GM10266 (cell line): ENCODE results near the gene DESI2.

Experiments
- DNase-seq: peaks from one replicate; pipeline ENCODE4 v3.0.0; 2012; ENCODE audit errors: extremely low spot score
- CTCF ChIP-seq: IDR thresholded peaks from 2 replicates; pipeline ENCODE4 v1.5.1; 2012; ENCODE audit warnings: mild to moderate bottlenecking, low read depth; ENCODE audit not compliant: control insufficient read depth, insufficient read depth; ENCODE audit errors: missing control alignments

Gene DESI2

GRCh38 chr1:244727871-244728474 is 75.0 kb downstream of the DESI2 start:
- DNase-seq = no peak
- TF ChIP-seq CTCF = no peak

- peak; percentile 49 for DNase-seq
- TF ChIP-seq CTCF = no peak
Measured at GRCh38 chr1:244730153-244730933, 77.4 kb downstream of the DESI2 start.

- DNase-seq = no peak
- no peak for TF ChIP-seq CTCF
Measured at GRCh38 chr1:244730934-244731434, 78.1 kb downstream of the DESI2 start.

- TF ChIP-seq CTCF = no peak
- DNase-seq = no peak
Measured at GRCh38 chr1:244731651-244732050, 78.7 kb downstream of the DESI2 start.

- DNase-seq = no peak
- TF ChIP-seq CTCF = no peak
Measured at GRCh38 chr1:244732851-244733450, 80.0 kb downstream of the DESI2 start.

GRCh38 chr1:244735404-244735803 is 82.5 kb downstream of the DESI2 start:
- no peak for DNase-seq
- no peak for TF ChIP-seq CTCF
